HG03342 (cell line): Measurements from ENCODE around the gene PDGFA.

ENCODE experiments used
- ATAC-seq: cut with Tn5 transposase; IDR thresholded peaks from one replicate; pipeline ENCODE4 v1.9.1; 2021; ENCODE audit warnings: mild to moderate bottlenecking, moderate library complexity; ENCODE audit not compliant: unreplicated experiment

PDGFA gene

DNA sequence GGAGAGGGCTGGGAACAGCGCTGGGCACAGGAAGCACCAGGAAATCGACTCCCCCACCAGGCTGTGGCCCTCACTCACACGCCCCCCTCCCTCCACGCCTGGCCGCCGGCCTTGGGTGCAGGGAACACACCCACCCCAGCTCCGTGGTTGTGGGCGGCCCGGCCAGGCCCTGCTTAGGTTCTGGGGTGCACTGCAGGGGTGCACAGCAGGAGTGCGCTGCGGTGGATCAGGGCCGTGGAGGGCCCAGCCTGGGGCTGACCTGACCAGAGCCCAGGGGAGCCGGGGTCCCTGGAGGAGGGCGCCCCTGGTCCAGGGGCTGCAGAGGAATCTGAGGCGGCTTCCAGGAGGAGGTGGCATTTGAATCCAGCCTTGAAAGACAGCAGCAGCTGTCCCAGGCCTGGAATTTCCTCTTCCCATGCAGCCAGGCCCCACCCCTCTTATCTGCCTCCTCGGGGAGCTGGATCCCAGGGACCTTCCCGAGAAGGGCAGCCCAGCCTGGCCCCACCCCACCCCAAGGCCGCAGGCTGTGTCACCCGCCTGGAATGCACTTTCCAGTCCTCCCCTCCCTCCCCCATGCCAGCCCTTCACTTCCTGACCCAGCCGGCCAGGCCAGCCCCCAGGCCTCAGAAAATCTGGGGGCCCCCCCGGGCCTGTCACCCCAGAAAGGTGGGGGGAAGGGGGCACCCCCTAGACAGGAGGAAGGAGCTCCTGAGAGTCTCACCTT lies 18.4 kb upstream of the PDGFA start:
- ATAC-seq: no peak

DNA sequence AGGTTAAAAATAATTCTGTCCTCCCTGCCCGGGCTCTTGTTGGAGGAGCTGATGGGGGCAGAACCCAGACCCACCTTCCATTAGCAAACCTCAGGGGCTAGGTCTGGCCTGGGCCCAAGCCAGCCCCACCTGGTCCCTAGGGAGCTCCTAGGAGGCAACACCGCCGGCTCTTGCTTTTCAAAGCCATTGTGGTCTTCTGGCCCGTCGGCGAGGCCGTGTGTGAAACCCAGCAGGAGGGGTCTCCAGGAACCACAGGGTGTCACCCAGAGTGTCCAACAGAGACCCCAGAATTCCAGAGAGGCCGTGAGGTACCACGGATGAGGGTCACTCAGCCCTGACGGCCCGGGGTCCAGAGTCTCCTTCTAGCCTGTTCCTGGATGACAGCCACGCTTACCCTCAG lies 16.6 kb upstream of the PDGFA start:
- ATAC-seq: no peak

DNA sequence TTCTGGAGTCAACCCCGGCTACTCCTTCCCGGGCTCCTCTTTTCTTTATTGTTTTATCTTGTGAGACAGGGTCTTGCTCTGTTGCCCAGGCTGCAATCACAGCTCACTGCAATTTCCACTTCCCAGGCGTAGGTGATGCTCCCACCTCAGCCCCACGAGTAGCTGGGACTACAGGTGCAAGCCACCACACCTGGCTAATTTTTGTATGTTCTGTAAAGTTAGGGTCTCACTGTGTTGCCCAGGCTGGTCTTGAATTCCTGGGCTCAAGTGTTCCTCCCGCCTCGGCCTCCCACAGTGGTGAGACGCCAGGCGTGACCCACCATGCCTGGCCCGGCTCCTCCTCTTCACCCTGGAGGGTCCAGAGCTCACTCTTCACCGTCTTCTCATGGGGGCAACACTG lies 15.3 kb upstream of the PDGFA start:
- no peak for ATAC-seq

GRCh38 chr7:534075-534474 lies 14.4 kb upstream of the PDGFA start:
- ATAC-seq: no peak

DNA sequence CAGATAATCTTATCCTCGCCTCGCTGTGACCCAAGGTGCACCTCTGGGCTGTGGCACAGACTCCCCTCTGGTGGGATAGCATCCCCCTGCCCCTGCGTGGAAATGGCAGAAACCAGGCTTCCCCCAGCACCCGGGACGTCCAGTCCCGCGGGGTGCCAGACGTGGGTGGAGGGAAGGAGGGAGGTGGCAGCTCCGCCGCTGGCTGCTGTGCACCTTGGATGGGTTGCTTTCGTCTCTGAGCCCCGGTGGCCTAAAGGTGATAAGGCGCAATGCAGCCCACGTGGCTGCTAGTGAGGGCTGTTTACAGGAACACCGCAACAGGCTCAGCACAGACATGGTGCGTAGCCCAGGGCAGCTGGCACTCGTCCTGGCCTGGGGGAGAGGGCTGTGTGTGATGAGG lies 13.6 kb upstream of the PDGFA start:
- no peak for ATAC-seq

DNA sequence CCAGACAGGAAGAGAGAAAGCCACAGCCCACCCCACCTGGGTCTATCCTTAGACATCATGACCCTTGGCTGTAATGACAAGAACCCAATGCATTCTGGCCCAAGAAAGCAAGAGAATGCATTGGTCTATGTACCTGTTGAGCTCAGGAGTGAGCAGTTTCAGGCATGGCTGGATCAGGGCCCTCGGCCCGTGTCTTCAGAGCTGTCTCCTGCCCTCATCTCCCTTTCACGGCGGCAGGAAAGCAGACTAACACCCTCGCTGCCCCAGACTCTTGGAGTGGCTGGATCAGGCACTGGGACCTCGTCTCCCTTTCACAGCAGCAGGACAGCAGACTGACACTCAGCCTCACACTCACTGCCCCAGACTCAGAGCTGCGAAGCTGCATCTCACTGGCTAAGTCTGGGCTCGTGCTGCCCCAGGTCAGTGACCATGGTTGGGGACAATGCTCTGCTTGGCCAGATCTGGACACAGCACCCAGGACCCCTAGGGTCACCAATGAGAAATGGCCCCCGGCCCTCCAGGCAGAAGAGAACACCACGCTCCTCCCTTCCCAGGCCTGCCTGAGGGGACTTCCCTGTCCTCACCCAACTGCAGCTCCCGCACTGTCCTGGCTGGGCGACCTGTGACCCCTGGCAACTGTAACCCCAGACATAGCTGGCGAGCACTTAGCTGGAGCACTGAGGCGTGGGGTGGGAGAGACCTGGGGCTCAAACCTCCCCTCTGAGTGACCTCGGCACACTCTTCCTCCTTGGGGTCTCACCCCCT lies 12.9 kb upstream of the PDGFA start:
- ATAC-seq: no peak

DNA sequence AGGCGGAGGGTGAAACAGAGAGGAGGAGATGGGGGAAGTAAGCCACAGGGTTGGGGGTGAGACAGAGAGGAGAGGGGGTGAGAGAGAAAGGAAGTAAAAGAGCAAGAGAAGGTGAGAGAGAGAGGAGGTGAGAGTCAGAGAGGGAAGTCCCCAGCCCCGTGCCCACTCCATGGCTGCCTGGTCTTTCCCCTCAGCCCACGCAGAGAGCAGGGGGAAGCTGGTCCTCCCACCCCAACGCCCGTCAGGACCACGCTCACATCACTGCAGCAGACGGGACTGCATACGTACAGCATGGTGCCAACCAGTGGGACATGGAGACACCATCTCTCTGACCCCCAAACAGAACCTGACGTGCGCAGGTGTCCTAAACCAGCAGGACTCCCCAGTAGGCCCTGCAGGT lies 12.1 kb upstream of the PDGFA start:
- ATAC-seq: no peak

- ATAC-seq: no peak
Measured at GRCh38 chr7:528451-528850, 8.8 kb upstream of the PDGFA start.

- no peak for ATAC-seq
Measured at GRCh38 chr7:527723-528122, 8.1 kb upstream of the PDGFA start.

- ATAC-seq: no peak
Measured at GRCh38 chr7:526460-527034, 6.9 kb upstream of the PDGFA start.

DNA sequence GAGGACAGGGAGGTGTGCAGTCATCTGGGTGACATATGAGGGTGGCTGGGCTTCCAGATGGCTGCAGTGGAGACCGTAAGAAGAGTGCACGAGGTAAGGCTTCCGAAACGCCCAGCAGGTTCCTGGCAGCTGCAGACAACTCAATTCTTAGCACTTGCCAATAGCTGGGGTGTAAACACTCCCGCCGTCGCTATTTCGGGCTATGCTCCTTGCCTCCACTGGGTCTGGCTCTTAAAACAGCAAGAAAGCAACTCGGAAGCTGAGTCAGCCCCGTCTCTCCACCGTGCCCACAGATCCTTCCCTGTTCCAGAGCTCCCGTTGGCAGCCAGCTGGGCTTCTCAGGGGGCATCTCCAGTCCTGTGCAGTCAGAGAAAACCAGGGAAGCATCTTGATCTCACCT lies 6.1 kb upstream of the PDGFA start:
- ATAC-seq: no peak

DNA sequence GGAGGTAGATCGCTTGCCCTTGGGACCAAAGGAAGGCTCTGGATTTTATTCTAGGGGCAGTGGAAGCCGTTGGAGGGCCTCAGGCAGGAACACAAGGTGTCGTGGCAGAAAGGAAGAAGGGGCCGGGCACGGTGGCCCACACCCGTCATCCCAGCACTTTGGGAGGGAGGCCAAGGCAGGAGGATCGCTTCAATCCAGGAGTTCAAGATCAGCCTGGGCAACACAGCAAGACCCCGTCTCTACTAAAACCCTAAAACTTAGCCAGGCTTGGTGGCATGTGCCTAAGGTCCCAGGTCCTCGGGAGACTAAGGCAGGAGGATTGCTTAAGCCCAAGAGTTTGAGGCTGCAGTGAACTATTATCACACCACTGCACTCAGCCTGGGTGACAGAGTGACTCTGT lies 5.2 kb upstream of the PDGFA start:
- ATAC-seq: no peak

DNA sequence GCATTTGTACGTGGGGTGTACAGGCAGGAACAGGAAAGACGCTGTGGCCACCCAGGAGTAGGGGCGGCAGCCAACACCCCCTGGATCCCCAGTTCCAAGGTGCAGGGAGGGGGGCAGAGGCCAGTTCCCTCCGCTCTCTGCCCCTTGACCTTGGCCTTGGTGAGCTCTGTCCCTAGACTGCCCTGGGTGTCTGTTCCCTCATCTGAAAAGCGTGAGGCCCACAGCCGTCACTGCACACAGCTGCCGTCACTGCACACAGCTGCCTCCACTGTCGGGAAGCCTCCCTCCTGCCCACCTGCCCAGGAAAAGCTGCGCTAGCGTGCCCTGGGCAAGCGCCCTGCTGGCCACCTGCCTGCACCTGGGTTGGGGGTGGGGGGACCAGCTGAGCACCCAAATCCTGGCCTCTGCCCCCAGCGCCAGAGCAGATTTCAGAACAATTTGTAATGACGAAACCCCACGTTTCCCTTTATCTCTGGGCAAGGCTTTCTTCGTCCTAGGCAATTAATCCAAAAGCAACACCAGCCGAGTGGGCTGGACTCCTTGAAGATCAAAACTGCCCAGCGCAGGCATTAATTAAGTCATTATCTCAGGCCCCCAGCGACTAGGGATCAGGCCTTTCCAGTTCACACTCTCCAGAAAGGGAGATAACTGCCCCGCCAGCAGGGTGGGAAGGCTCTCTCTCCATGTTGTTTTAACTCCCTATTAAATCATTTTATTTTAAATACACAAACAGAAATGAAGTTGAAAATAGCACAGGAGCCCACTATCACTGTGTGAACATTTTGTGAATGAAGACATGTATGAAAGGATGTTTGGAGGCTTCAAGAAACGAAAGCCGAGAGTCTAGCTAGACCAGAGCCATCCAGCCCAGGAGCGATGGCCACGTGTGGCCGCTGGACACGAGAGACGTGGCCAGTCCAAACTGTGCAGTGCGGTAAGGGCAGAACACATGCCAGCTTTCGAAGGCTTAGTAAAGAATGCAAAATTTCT lies 4.0 kb upstream of the PDGFA start:
- ATAC-seq: no peak

DNA sequence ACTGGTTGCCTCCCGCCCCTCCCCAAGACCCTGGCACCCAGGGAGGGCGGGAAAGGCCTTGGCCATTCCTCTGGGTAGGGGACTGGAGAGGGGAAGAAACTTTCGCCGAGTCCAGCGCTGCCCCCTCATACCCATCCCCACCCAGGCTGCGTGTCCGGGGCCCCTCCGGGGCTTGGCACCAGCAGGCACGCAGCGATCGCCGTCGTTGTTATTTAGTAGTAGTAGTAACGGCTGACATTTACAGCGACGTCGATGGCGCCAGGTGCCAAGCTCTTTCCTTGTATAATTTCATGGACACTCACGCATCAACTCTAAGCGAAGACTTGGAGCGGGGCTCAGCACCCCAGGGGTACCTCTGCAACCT lies 3.3 kb upstream of the PDGFA start:
- no peak for ATAC-seq

DNA sequence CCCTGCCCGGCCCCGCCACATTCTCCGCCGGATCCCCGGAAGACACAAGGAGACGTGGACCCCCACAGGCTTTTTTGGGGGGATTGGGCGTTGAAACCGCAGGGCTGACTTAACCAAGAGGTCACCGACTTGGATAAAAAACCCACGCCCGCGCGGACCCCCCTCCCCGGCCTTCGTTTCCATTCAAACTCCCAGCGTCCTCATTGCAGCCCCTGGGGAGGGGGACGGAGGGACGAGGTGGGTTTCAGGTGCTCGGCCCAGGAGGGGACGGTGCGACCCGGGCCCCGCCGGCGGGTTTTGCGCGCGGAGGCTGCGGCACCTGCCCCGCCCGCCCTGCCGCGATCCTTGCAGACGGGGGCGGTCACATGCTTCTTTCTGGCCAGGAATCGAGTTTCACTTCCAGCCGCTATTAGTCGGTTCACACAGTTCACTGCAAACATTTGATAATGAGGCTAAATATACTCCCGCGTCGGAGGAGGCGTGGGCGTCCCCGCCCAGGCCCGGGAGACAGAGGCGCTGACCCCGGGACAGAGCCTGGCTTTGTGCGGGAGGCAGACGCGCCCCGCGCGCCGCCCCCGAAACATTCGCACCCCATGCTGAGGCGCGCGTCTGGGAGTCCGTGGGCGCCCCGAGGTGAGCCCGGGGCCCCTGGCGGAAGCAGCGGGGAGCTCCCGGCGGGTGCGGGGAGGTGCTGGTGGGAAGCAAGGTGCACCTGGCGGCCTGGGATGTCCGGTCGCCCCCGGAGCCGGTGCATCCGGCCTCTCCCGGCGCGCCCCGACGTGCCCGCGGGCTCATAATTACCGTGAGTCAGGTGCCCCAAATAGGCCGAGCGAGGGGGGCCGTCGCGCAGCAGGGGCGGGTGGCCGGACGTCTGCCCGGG lies 2.7 kb upstream of the PDGFA start:
- peak; percentile 37 for ATAC-seq

DNA sequence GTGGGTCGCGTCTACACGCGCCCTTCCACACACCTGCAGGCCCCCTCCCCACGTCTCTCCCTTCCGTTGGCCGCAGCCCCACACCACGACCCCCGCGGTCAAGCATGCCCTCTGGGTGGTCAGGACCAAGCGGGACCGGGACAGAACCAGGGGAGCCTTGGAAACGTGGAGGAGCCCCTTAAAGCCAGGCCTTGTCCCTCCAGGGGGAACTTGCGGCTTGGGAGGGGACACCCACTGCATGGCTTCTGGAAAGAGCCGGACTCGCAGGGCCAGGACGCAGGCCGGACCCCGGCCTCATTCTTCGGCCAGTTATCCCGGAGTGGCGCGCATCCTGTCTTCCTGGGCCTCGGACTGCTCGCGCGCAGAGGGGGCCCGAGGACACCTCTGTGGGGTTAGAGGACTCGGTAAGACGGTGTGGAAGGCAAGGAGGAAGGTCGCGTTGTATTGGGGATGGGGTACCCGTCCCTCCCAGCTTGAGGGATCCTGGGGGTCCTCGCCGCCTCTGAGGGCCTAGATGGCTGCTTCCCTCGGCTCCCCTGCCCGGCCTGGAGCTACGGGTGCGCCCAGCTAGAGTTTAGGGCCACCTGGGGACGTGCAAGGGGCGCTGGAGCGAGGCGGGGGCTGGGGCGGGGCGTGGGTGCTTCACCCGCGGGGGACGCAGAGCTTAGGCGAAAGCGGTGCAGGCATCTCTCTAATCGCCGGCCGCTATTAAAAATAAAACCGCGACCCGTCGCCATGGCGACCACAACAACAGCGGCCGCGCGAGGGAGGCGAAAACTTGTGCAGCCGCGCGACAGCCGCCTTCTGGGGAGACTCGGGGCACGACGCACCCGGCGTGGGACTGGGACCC lies 1.8 kb upstream of the PDGFA start:
- ATAC-seq: no peak

DNA sequence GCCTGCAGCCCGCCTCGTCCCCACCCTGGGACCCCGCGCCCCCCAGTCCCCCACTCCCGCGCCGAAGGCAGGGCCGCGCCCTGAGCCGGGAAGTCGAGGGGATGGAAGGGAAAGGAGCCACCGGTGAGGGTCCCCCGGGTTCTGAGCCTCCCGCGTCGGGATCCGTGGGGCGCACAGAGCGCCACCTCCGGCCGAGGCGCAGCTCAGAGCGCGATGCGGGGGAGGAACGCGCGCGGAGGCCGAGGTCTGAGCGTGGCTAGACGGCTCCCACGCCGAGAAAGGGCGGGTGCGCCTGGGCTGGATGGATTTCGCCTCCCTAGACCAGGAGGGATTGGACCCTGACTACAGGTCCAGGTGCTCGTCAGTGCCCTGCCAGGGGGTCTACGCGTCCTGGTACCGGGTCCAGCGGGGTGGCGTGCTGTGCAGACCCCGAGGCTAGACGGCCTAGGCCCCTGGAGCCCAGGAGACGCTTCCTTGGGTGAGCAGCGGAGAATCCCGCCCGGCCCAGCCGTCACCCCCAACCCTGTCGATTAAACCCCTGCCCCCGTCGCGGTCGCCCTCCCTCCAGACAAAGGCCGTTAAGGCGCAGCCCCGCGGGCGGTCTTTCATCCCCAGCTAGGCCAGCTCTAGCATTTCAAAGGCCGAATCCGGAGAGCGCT lies 986 bp upstream of the PDGFA start:
- no peak for ATAC-seq

- ATAC-seq: no peak
Measured at GRCh38 chr7:518630-519483, 789 bp downstream of the PDGFA start.
